SK-N-MC (cell line): ENCODE measurements around the gene KIF23.

ENCODE experiments used
- DNase-seq: peaks from one replicate; pipeline ENCODE4 v3.0.0-alpha.2; 2011; ENCODE audit warnings: low read depth, low spot score
- H3K27ac ChIP-seq: fragments of 200-600 bp; sonication (generic); 2 replicates; pipeline ENCODE4 v1.5.1; 2016; ENCODE audit warnings: mixed run types
- H3K36me3 ChIP-seq: fragments of 200-600 bp; sonication (generic); 2 replicates; pipeline ENCODE4 v1.6.1; 2017; ENCODE audit warnings: antibody characterized with exemption, low read length, mixed read lengths; ENCODE audit not compliant: insufficient read depth
- H3K4me3 ChIP-seq: fragments of 200-600 bp; sonication (generic); 2 replicates; pipeline ENCODE4 v1.5.1; 2016
- H3K9ac ChIP-seq: fragments of 200-600 bp; sonication (generic); 2 replicates; pipeline ENCODE4 v1.8.0; 2017; ENCODE audit warnings: mixed run types, mixed read lengths; ENCODE audit not compliant: insufficient read length
- H3K9me3 ChIP-seq: fragments of 200-600 bp; sonication (generic); 2 replicates; pipeline ENCODE4 v1.6.1; 2017; ENCODE audit warnings: low read depth, mild to moderate bottlenecking, antibody characterized with exemption, low read length, moderate library complexity, mixed read lengths
- EZH2 ChIP-seq: fragments of 200-600 bp; sonication (generic); IDR thresholded peaks from one replicate; pipeline ENCODE4 v1.6.1; 2017; ENCODE audit warnings: antibody characterized with exemption
- FOXP2 ChIP-seq: optimal IDR thresholded peaks from 2 replicates; pipeline ENCODE3; 2011; ENCODE audit warnings: mild to moderate bottlenecking, moderate library complexity; ENCODE audit not compliant: insufficient read depth; ENCODE audit errors: extremely low read length, control extremely low read depth
- POLR2AphosphoS5 ChIP-seq: IDR thresholded peaks from 2 replicates; pipeline ENCODE4 v1.6.1; 2012; ENCODE audit warnings: mild to moderate bottlenecking, low read depth, low read length, borderline replicate concordance

KIF23 gene

GRCh38 chr15:69480932-69481331, 66.8 kb downstream of the KIF23 start:
- Histone ChIP-seq H3K4me3 (no peak overlapping the region), H3K27ac (no peak overlapping the region), H3K9ac (no peak overlapping the region), H3K9me3 (peaks cover 9% of the 10 kb centered on the region; the same call in 1 of the 2 replicates), H3K36me3 (no peaks in the 10 kb centered on the region)
- TF ChIP-seq EZH2: no peak
- TF ChIP-seq POLR2AphosphoS5: no peak
- TF ChIP-seq FOXP2: no peak
- DNase-seq: no peak

- Histone ChIP-seq H3K9me3 (peaks cover 9% of the 10 kb centered on the region; the same call in 1 of the 2 replicates), H3K36me3 (no peaks in the 10 kb centered on the region), H3K27ac (no peak overlapping the region), H3K9ac (no peak overlapping the region), H3K4me3 (no peak overlapping the region)
- no peak for DNase-seq
- TF ChIP-seq POLR2AphosphoS5: no peak
- TF ChIP-seq EZH2: no peak
- no peak for TF ChIP-seq FOXP2
Measured at GRCh38 chr15:69482686-69483256, 68.6 kb downstream of the KIF23 start.

- H3K9ac ChIP-seq: no peak overlapping the region
- H3K27ac ChIP-seq: no peak overlapping the region
- TF ChIP-seq FOXP2 (no peak), POLR2AphosphoS5 (no peak), EZH2 (no peak)
- no peak overlapping the region for H3K4me3 ChIP-seq
- no peak for DNase-seq
- H3K36me3 ChIP-seq: no peaks in the 10 kb centered on the region
- H3K9me3 ChIP-seq: peaks cover 3% of the 10 kb centered on the region; the same call in 1 of the 2 replicates
Measured at GRCh38 chr15:69484837-69485236, 70.7 kb downstream of the KIF23 start.

- Histone ChIP-seq H3K36me3 (no peaks in the 10 kb centered on the region), H3K4me3 (no peak overlapping the region), H3K9me3 (peaks cover 6% of the 10 kb centered on the region; the same call in 1 of the 2 replicates), H3K27ac (no peak overlapping the region), H3K9ac (no peak overlapping the region)
- TF ChIP-seq EZH2 (no peak), FOXP2 (no peak)
- no peak for DNase-seq
Measured at GRCh38 chr15:69486481-69487110, 72.4 kb downstream of the KIF23 start.

GRCh38 chr15:69489073-69489571, 75.0 kb downstream of the KIF23 start:
- TF ChIP-seq FOXP2 (no peak), EZH2 (no peak), POLR2AphosphoS5 (no peak)
- Histone ChIP-seq H3K9me3 (peaks cover 7% of the 10 kb centered on the region; the same call in 1 of the 2 replicates), H3K27ac (no peak overlapping the region), H3K9ac (no peak overlapping the region), H3K36me3 (no peaks in the 10 kb centered on the region), H3K4me3 (no peak overlapping the region)
- no peak for DNase-seq

GRCh38 chr15:69490356-69491037, 76.3 kb downstream of the KIF23 start:
- TF ChIP-seq POLR2AphosphoS5 (no peak), FOXP2 (no peak), EZH2 (no peak)
- Histone ChIP-seq H3K27ac (no peak overlapping the region), H3K9me3 (peaks cover 6% of the 10 kb centered on the region; the same call in 1 of the 2 replicates), H3K36me3 (no peaks in the 10 kb centered on the region), H3K4me3 (no peak overlapping the region), H3K9ac (no peak overlapping the region)
- no peak for DNase-seq

GRCh38 chr15:69491038-69491505, 76.9 kb downstream of the KIF23 start:
- peaks cover 4% of the 10 kb centered on the region; the same call in 1 of the 2 replicates for H3K9me3 ChIP-seq
- H3K27ac ChIP-seq: no peak overlapping the region
- DNase-seq: no peak
- no peaks in the 10 kb centered on the region for H3K36me3 ChIP-seq
- TF ChIP-seq POLR2AphosphoS5 (no peak), EZH2 (no peak), FOXP2 (no peak)
- no peak overlapping the region for H3K4me3 ChIP-seq
- H3K9ac ChIP-seq: no peak overlapping the region

- Histone ChIP-seq H3K4me3 (no peak overlapping the region), H3K9ac (no peak overlapping the region), H3K36me3 (no peaks in the 10 kb centered on the region), H3K27ac (no peak overlapping the region), H3K9me3 (peaks cover 4% of the 10 kb centered on the region; the same call in 1 of the 2 replicates)
- DNase-seq: no peak
- no peak for TF ChIP-seq EZH2
- no peak for TF ChIP-seq FOXP2
- no peak for TF ChIP-seq POLR2AphosphoS5
Measured at GRCh38 chr15:69493406-69493805, 79.3 kb downstream of the KIF23 start.
